Lower leg skin (tissue), 4 donors: ENCODE results near the gene FAM174A. TPM values are rescaled to one million over a fixed set of nuclear protein-coding genes. Genes with fewer than 3 reads are reported as not detected.

ENCODE experiments used
- DNase-seq, 2 donors: peaks; one replicate each; pipeline ENCODE4 v3.0.0-alpha.2; 2019; ENCODE audit warnings: low spot score in 2 of 2
- H3K4me3 ChIP-seq: fragments of 200-600 bp; sonication (generic); 2 replicates; pipeline ENCODE4 v1.5.1; 2017; ENCODE audit warnings: mild to moderate bottlenecking, low read depth; ENCODE audit not compliant: poor library complexity, severe bottlenecking
- POLR2A ChIP-seq, 2 donors: fragments of 450-650 bp; IDR thresholded peaks; one replicate each; pipeline ENCODE4 v1.6.1; 2016 to 2017; ENCODE audit warnings: antibody characterized with exemption in 2 of 2, mild to moderate bottlenecking in 1 of 2, moderate library complexity in 1 of 2
- WGBS, 2 donors: methylation state at CpG; one replicate each; pipeline ENCODE4 v1.1.5; 2018; 5-methylcytosine and 5-hydroxymethylcytosine counted together
- intact Hi-C: fragments of 100-400 bp; cut with DNase I; formaldehyde crosslinking; loops from one replicate; pipeline ENCODE4 v1.15.0; 2023; ENCODE audit warnings: low total_unique reads
- total RNA-seq, 4 donors: library from RNA; depleted of rRNA; stranded (reverse); fragments of >200 nt; gene quantifications; one replicate each; pipeline ENCODE4 v1.1.0, GENCODE V29; 2016
- TF ChIP-seq, protein P1 (sequence below), 3 donors: fragments of 450-650 bp; IDR thresholded peaks; one replicate each; pipeline ENCODE4 v1.5.1; 2016; ENCODE audit warnings: antibody characterized with exemption in 3 of 3, mild to moderate bottlenecking in 3 of 3, moderate library complexity in 2 of 3

FAM174A gene
- total RNA-seq, 4 donors from 2014 or later: 78.0 to 124 (median 99.5) TPM

DNA sequence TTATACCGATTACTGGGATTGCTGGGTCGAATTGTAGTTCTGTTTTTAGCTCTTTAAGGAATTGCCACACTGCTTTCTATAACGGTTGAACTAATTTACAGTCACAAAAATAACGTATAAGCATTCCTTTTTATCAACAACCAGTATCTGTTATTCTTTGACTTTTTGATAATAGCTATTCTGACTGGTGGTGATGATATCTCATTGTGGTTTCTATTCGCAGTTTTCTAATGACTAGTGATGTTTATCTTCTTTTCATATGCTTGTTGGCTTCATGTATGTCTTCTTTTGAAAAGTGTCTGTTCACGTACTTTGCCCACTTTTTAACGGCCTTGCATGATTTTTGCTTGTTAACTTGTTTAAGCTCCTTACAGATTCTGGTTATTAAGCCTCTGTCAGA, 74.4 kb downstream of the FAM174A start:
- TF ChIP-seq, protein P1, sequence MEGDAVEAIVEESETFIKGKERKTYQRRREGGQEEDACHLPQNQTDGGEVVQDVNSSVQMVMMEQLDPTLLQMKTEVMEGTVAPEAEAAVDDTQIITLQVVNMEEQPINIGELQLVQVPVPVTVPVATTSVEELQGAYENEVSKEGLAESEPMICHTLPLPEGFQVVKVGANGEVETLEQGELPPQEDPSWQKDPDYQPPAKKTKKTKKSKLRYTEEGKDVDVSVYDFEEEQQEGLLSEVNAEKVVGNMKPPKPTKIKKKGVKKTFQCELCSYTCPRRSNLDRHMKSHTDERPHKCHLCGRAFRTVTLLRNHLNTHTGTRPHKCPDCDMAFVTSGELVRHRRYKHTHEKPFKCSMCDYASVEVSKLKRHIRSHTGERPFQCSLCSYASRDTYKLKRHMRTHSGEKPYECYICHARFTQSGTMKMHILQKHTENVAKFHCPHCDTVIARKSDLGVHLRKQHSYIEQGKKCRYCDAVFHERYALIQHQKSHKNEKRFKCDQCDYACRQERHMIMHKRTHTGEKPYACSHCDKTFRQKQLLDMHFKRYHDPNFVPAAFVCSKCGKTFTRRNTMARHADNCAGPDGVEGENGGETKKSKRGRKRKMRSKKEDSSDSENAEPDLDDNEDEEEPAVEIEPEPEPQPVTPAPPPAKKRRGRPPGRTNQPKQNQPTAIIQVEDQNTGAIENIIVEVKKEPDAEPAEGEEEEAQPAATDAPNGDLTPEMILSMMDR (IDR thresholded peaks at IDR 0.05): no peak
- no peak for TF ChIP-seq POLR2A (IDR thresholded peaks at IDR 0.05)
- 81 to 86% methylated on average over 7 of the region's 7 CpGs for WGBS, 2 donors
- intact Hi-C loops: no loop called here
- DNase-seq: no peak
- no peak overlapping the region for H3K4me3 ChIP-seq

DNA sequence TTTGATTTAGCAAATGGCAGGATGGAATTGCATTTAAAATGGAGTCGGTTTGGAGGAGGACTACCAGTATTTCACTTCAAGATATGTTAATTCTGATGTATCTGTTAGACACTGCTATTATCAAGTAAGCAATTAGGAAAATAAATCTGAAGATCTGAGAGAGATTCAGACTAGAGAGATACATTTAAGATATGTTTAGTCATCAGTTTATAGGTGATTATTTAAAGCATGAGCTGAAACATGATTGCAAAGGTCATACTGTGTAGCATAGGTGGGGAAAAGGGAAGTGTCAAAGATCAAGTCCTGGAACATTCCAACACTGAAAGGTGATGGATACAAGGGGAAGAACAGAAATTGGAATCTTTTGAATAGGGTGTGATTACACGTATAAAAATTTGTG, 79.1 kb downstream of the FAM174A start:
- intact Hi-C loops: no loop called here
- WGBS, 2 donors: 84 to 90% methylated on average over 2 of the region's 2 CpGs
- no peak for TF ChIP-seq POLR2A (IDR thresholded peaks at IDR 0.05)
- TF ChIP-seq, protein P1 (IDR thresholded peaks at IDR 0.05): no peak
- H3K4me3 ChIP-seq: no peak overlapping the region
- no peak for DNase-seq

DNA sequence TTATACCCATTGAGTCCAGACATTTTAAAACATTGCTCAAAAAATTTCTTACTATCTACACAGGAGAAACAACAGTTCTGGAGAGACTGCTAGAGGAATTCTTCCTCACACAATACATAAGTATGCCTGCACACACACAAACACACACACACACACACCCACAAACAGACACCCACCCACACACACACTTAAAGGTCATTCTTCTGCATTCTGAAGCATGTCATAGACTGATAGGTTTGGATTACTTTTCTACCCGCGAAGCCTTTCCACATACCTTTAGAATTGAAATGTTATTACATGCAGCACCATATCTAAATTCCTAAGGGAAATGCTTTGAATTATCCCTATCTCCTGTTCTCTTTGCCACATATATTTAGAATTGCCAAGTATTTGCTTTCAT, 80.2 kb downstream of the FAM174A start:
- 64 to 66% methylated on average over 2 of the region's 2 CpGs for WGBS, 2 donors
- no peak for DNase-seq
- intact Hi-C loops: no loop called here
- no peak for TF ChIP-seq POLR2A (IDR thresholded peaks at IDR 0.05)
- TF ChIP-seq, protein P1 (IDR thresholded peaks at IDR 0.05): no peak
- no peak overlapping the region for H3K4me3 ChIP-seq

DNA sequence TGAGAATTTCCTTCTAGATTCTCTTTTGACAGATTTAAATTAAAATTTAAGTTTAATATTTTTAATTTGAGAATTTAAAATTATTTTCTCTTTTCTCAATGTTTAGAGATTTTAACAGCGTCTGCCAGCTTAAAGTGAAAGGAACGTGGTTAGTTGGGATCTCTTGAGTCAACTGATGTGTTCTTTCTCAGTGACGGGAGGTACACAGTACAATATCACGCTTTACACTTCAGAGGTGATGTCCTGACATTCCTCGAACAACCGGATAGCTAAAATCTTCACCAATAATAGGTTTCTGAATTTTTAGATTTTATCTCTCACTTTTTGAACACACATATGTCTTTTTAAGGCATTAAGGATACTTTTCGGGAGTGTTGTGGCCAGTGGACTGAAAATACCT, 81.1 kb downstream of the FAM174A start:
- H3K4me3 ChIP-seq: no peak overlapping the region
- TF ChIP-seq, protein P1 (IDR thresholded peaks at IDR 0.05): no peak
- TF ChIP-seq POLR2A (IDR thresholded peaks at IDR 0.05): no peak
- WGBS, 2 donors: 65 to 81% methylated on average over 7 of the region's 7 CpGs
- intact Hi-C loops: no loop called here
- no peak for DNase-seq

GRCh38 chr5:100616981-100617380, 81.8 kb downstream of the FAM174A start:
- intact Hi-C loops: no loop called here
- TF ChIP-seq POLR2A (IDR thresholded peaks at IDR 0.05): no peak
- TF ChIP-seq, protein P1 (IDR thresholded peaks at IDR 0.05): no peak
- 89 to 92% methylated on average over 3 of the region's 3 CpGs for WGBS, 2 donors
- no peak overlapping the region for H3K4me3 ChIP-seq
- no peak for DNase-seq

GRCh38 chr5:100623719-100624118, 88.5 kb downstream of the FAM174A start:
- intact Hi-C loops: no loop called here
- DNase-seq: no peak
- TF ChIP-seq, protein P1 (IDR thresholded peaks at IDR 0.05): no peak
- no peak for TF ChIP-seq POLR2A (IDR thresholded peaks at IDR 0.05)
- no peak overlapping the region for H3K4me3 ChIP-seq
- WGBS, 2 donors: 19 to 28% methylated on average over 2 of the region's 2 CpGs
